Thoracic aorta (tissue), 2 donors: Measurements from ENCODE around the gene MYNN. TPM values are rescaled to one million over a fixed set of nuclear protein-coding genes. Genes with fewer than 3 reads are reported as not detected.
"Not testable (repeated sequence)": the region's sequence is repeated elsewhere in the genome, so short reads cannot be mapped to it uniquely, and the experiment has no call there.

ENCODE experiments used
- ATAC-seq: fragments of 150-250 bp; one replicate; pipeline ENCODE4 v1.8.0; 2017; ENCODE audit warnings: low read depth; ENCODE audit not compliant: insufficient number of reproducible peaks, low FRiP score
- DNase-seq: peaks from one replicate; pipeline ENCODE4 v3.0.0-alpha.2; 2020; ENCODE audit warnings: low spot score
- H3K27ac ChIP-seq, 2 donors: fragments of 200-600 bp; sonication (generic); 1 replicate in 1 of 2; 2 replicates in 1 of 2; pipeline ENCODE4 v1.5.1; 2016; ENCODE audit warnings: mild to moderate bottlenecking in 2 of 2, moderate library complexity in 2 of 2
- H3K27me3 ChIP-seq: fragments of 200-600 bp; sonication (generic); replicated peaks from 2 replicates; pipeline ENCODE4 v1.6.0; 2016; ENCODE audit warnings: mild to moderate bottlenecking; ENCODE audit not compliant: insufficient read depth
- H3K36me3 ChIP-seq: fragments of 200-600 bp; sonication (generic); one replicate; pipeline ENCODE4 v1.5.1; 2016
- H3K4me1 ChIP-seq, 2 donors: fragments of 200-600 bp; sonication (generic); 1 replicate in 1 of 2; 2 replicates in 1 of 2; pipeline versions ENCODE4 v1.5.1 to v1.6.0; 2016; ENCODE audit warnings: low read depth in 2 of 2, mild to moderate bottlenecking in 1 of 2; ENCODE audit not compliant: control insufficient read depth in 1 of 2
- H3K4me3 ChIP-seq: fragments of 200-600 bp; sonication (generic); 2 replicates; pipeline ENCODE4 v1.5.1; 2016; ENCODE audit warnings: mild to moderate bottlenecking
- H3K9me3 ChIP-seq: fragments of 200-600 bp; sonication (generic); 2 replicates; pipeline ENCODE4 v1.5.1; 2016
- total RNA-seq, 2 donors: library from RNA; depleted of rRNA; stranded (reverse); fragments of >200 nt; gene quantifications; one replicate each; pipeline versions ENCODE4 v1.1.0 to v1.2.3, GENCODE V29; 2016
- TF ChIP-seq, protein P1 (sequence below): fragments of 200-600 bp; sonication (generic); IDR thresholded peaks from one replicate; pipeline ENCODE4 v1.5.1; 2019; ENCODE audit warnings: antibody characterized with exemption

The MYNN gene
- 10 to 100 TPM; 10.8 to 14.3 TPM for total RNA-seq

DNA sequence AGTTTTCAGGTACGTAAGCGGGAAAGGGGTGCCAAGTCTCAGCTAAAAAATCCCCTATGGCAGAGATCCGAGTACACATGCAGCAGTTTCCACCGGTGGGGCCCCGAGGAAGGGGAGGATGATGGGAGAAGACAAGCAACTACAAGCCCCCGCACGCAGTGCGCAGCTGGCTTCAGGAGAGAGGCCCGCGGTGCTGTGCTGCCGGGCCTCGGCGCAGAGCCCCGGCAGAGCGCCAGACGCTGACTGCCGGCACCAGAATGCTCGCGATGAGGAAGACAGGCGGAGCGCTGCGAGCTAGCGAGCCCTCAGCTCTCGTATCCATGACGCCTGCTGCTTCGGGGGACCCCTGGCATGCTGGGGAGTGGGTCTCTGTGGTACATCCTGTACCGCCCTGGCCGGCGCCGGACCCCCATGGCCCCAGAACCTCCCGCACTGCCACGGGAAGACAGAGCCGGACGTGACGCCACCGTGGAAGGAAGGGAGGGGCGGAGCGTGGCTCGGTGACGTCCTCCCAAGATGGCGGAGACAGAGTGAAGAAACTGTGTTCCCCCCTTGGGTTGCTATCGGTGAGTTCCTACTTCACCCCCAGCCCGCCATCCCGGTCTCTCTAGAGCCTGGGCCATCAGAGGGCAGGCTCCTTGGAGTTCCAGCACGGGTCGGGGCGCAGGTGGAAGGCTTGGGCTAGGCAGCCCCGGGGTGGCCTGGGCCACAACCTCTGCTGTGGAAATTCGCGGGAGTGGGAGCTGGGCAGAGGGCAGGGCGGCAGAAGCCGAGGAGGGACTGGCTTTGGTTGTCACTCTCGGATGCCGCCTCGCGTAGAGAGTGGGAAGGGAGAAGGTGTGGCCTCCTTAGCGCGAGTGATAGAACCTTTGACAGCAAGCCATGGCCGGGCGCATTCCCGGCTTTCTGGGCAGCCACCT, at the start of gene MYNN:
Gene MYNN, plus strand, starts transcription at position 500 of the 920 bp plus-strand sequence. CDS start 900 bp downstream, outside the sequence.
- Histone ChIP-seq H3K4me3 (peak within 1 kb of the TSS; percentile 89), H3K27ac (peak within 1 kb of the TSS; percentile 98 to 99), H3K36me3 (peaks cover 14% of the 10 kb centered on the region), H3K27me3 (no peaks in the 10 kb centered on the region), H3K9me3 (no peaks in the 10 kb centered on the region), H3K4me1 (peaks cover 20 to 24% of the 10 kb centered on the region in 2 donors)
- ATAC-seq (peak; percentile 85), DNase-seq (peak; percentile 74)
- TF ChIP-seq, protein P1, sequence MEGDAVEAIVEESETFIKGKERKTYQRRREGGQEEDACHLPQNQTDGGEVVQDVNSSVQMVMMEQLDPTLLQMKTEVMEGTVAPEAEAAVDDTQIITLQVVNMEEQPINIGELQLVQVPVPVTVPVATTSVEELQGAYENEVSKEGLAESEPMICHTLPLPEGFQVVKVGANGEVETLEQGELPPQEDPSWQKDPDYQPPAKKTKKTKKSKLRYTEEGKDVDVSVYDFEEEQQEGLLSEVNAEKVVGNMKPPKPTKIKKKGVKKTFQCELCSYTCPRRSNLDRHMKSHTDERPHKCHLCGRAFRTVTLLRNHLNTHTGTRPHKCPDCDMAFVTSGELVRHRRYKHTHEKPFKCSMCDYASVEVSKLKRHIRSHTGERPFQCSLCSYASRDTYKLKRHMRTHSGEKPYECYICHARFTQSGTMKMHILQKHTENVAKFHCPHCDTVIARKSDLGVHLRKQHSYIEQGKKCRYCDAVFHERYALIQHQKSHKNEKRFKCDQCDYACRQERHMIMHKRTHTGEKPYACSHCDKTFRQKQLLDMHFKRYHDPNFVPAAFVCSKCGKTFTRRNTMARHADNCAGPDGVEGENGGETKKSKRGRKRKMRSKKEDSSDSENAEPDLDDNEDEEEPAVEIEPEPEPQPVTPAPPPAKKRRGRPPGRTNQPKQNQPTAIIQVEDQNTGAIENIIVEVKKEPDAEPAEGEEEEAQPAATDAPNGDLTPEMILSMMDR = no peak

DNA sequence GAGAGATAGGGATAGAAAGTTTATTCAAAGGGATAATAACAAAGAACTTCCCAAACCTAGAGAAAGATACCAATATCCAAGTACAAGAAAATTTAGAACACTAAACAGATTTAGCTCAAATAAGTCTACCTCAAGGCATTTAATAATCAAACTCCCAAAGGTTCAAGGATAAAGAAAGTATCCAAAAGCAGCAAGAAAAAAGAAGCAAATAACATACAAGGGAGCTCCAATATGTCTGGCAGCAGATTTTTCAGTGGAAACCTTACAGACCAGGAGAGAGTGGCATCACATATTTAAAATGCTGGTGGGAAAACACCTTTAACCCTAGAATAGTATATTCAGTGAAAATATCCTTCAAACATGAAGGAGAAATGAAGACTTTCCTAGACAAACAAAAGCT, 41.3 kb upstream of the MYNN start:
- DNase-seq, ATAC-seq, H3K27ac ChIP-seq, H3K36me3 ChIP-seq, H3K4me3 ChIP-seq, H3K4me1 ChIP-seq, H3K27me3 ChIP-seq: not testable (repeated sequence)
- peaks cover 12% of the 10 kb centered on the region for H3K9me3 ChIP-seq

- Histone ChIP-seq H3K27me3 (no peaks in the 10 kb centered on the region), H3K36me3 (no peaks in the 10 kb centered on the region), H3K9me3 (no peaks in the 10 kb centered on the region), H3K27ac (no peak overlapping the region), H3K4me3 (no peak overlapping the region), H3K4me1 (no peaks in the 10 kb centered on the region)
- no peak for ATAC-seq
- TF ChIP-seq, protein P1 = no peak
- no peak for DNase-seq
Measured at GRCh38 chr3:169739067-169739466, 34.1 kb upstream of the MYNN start.

GRCh38 chr3:169744366-169745054, 28.7 kb upstream of the MYNN start:
- Histone ChIP-seq H3K4me1 (no peaks in the 10 kb centered on the region), H3K36me3 (no peaks in the 10 kb centered on the region), H3K9me3 (no peaks in the 10 kb centered on the region), H3K27ac (no peak overlapping the region), H3K27me3 (no peaks in the 10 kb centered on the region), H3K4me3 (no peak overlapping the region)
- no peak for DNase-seq
- ATAC-seq = no peak
- TF ChIP-seq, protein P1 = peak; percentile 26

GRCh38 chr3:169746924-169747323, 26.3 kb upstream of the MYNN start:
- H3K27me3 ChIP-seq = no peaks in the 10 kb centered on the region
- H3K4me1 ChIP-seq = no peaks in the 10 kb centered on the region
- H3K27ac ChIP-seq = no peak overlapping the region
- H3K9me3 ChIP-seq = no peaks in the 10 kb centered on the region
- no peaks in the 10 kb centered on the region for H3K36me3 ChIP-seq
- no peak overlapping the region for H3K4me3 ChIP-seq
- no peak for DNase-seq
- TF ChIP-seq, protein P1 = no peak
- ATAC-seq = no peak
